Activated CD4-positive, alpha-beta T cell treated with anti-CD3 and anti-CD28 coated beads for 36 hours (primary cell): Measurements from ENCODE around the gene CLEC11A. TPM values are rescaled to one million over a fixed set of nuclear protein-coding genes. Genes with fewer than 3 reads are reported as not detected.

Experiments
- ATAC-seq: fragments of 200-7000 bp; cut with Tn5 transposase; one replicate; pipeline ENCODE4 v1.10.0; 2021; ENCODE audit warnings: mild to moderate bottlenecking, moderate library complexity
- CTCF ChIA-PET: fragments of 350-600 bp; sonication (Branson Sonifier 250); formaldehyde crosslinking; loops from one replicate; lab custom pipeline; 2021; ENCODE audit warnings: antibody characterized with exemption; lab: Charles Lee
- POLR2A ChIA-PET: fragments of 350-600 bp; sonication (Branson Sonifier 250); formaldehyde crosslinking; loops from one replicate; lab custom pipeline; 2021; ENCODE audit warnings: antibody characterized with exemption, inconsistent platforms; lab: Charles Lee
- DNase-seq: peaks from one replicate; pipeline ENCODE4 v3.0.0-alpha.2; 2020
- H3K27ac Mint-ChIP-seq: one replicate; pipeline ENCODE4 v1.8.0; 2021; ENCODE audit warnings: mixed read lengths
- H3K27me3 Mint-ChIP-seq: one replicate; pipeline ENCODE4 v1.8.0; 2021; ENCODE audit warnings: mixed read lengths
- H3K36me3 Mint-ChIP-seq: one replicate; pipeline ENCODE4 v1.8.0; 2021; ENCODE audit warnings: low read depth, mixed read lengths
- H3K4me1 Mint-ChIP-seq: one replicate; pipeline ENCODE4 v1.8.0; 2021; ENCODE audit warnings: mixed read lengths
- H3K4me3 Mint-ChIP-seq: one replicate; pipeline ENCODE4 v1.8.0; 2021; ENCODE audit warnings: mild to moderate bottlenecking, moderate library complexity, mixed read lengths
- H3K9me3 Mint-ChIP-seq: one replicate; pipeline ENCODE4 v1.8.0; 2021; ENCODE audit warnings: low read depth, mixed read lengths
- intact Hi-C, 2 experiments: fragments of 100-400 bp; cut with DNase I in 1 of 2; cut with micrococcal nuclease in 1 of 2; formaldehyde crosslinking; loops; one replicate each; pipeline versions ENCODE4 v1.14.2 to v1.15.1; 2022 to 2024; cut with DNase I, micrococcal nuclease
- total RNA-seq, 2 experiments: library from RNA; stranded (reverse); gene quantifications; one replicate each; pipeline ENCODE4 v1.2.3, GENCODE V29; 2021

Gene CLEC11A
- total RNA-seq, 2 experiments from 2014 or later, result 0.64 to 1.0 TPM

DNA sequence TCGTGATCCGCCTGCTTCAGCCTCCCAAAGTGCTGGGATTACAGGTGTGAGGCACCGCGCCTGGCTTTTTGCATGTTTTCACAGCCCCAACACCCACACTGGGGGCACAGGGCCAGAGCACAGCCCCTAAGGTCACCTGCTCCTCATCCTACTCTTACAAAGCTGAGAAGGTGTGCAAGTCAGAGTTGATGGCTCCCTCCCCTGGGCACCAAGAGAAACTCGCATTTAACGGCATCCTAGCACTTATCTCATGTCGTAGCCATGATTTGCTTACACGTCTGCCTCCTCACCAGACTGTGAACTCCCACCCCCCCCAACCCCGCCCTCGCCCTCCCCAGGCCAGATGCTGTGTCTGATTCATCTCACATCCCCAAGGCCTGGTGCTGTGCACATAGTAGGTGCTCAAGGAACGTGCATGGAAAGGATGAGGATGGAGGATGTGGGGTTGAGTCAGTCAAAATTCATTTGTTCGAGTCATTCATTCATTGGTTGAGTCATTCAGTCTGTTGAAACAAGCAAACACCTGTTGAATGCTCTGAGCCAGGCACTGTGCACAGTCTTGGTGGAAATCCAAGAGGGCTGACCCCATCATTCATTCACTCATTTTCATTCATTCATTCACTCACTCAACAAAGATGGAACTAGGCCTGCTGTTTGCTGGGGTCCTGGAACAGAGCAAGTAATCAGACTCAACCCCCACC, 14.8 kb upstream of the CLEC11A start:
- ChIA-PET CTCF (no interaction called here), POLR2A (interaction anchor here (0.6 kb wide), 1 partner anchor 14 kb away, joined by 5 read pairs; no protein-coding TSS in a partner anchor)
- no peak overlapping the region for H3K27ac Mint-ChIP-seq
- H3K4me3 Mint-ChIP-seq, result no peak overlapping the region
- H3K36me3 Mint-ChIP-seq, result no peaks in the 10 kb centered on the region
- no peaks in the 10 kb centered on the region for H3K9me3 Mint-ChIP-seq
- intact Hi-C loops, result no loop called here
- peaks cover 5% of the 10 kb centered on the region for H3K4me1 Mint-ChIP-seq
- DNase-seq, result no peak
- no peak for ATAC-seq
- peaks cover 33% of the 10 kb centered on the region for H3K27me3 Mint-ChIP-seq

DNA sequence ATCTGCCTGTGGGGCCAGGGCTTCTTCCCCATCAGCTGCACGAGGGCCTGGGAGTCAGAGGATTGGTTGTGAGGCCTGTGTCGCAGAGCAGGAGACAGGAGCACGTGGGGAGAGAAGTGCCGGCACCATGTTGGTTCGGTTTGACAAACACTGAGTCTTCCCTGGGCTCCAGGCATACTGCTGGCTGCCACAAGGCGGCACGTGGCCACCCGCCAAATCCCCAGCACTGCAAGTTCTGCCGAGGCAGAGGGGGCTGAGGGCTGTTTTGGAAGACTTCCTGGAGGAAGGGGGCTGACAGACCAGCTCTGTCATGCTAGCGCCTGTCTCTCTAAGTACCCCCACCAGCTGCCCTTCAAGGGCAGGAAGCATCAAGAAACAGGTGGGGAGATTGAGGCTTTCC, 13.1 kb upstream of the CLEC11A start:
- H3K9me3 Mint-ChIP-seq, result no peaks in the 10 kb centered on the region
- H3K4me1 Mint-ChIP-seq, result peaks cover 5% of the 10 kb centered on the region
- DNase-seq (no peak), ATAC-seq (no peak)
- ChIA-PET POLR2A (no interaction called here), CTCF (interaction anchor here (0.6 to 1.1 kb wide), 3 partner anchors 11 to 93 kb away, joined by 3 read pairs; no protein-coding TSS in a partner anchor)
- H3K36me3 Mint-ChIP-seq, result no peaks in the 10 kb centered on the region
- H3K27me3 Mint-ChIP-seq, result peaks cover 39% of the 10 kb centered on the region
- H3K4me3 Mint-ChIP-seq, result no peak overlapping the region
- intact Hi-C loops, result no loop called here
- H3K27ac Mint-ChIP-seq, result no peak overlapping the region

DNA sequence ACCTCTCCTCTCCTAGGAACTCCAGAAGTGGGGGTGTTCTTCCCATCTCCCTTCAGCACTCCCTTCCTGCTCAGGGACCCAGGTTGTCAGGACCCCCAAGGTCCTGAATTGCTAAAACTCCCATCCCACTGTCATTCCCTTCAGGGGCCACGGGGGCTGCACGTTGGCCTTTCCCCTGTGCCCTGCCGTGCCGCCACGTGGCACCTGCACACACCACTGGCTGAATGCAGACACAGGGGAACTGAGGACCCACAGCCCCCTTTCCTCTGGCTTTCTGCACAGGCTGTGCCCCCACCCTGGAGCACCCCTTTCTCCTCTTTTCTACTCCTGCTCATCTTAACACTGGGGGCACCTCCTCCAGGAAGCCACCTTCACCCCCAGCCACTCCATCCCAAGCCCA, 12.6 kb upstream of the CLEC11A start:
- no peak for DNase-seq
- Mint-ChIP-seq H3K4me1 (peaks cover 5% of the 10 kb centered on the region), H3K36me3 (no peaks in the 10 kb centered on the region), H3K27me3 (peaks cover 37% of the 10 kb centered on the region), H3K27ac (no peak overlapping the region), H3K9me3 (no peaks in the 10 kb centered on the region), H3K4me3 (no peak overlapping the region)
- POLR2A ChIA-PET, result no interaction called here
- CTCF ChIA-PET, result interaction anchor here (1.0 to 1.1 kb wide), 3 partner anchors 10 to 311 kb away, joined by 3 read pairs; no protein-coding TSS in a partner anchor
- intact Hi-C loops, result no loop called here
- ATAC-seq, result no peak

DNA sequence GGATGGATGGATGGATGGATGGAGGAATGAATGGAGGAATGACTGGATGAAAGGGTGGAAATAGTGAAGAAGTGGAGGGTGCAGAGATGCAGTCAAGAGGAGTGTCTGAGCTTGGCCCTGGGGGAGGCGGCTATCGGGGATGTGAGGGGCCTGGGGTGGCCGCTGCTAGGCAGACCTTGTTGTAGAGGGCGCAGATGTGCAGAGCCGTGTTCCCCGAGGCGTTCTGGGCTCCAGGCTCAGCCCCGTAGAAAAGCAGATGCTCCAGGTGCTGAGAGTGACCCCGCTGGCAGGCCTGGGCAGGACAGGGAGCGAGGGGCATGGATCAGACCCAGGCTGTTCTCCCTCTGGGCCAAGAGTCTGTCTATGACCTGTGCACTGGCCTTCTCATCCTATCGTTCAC, 12.0 kb upstream of the CLEC11A start:
- Mint-ChIP-seq H3K27me3 (peaks cover 39% of the 10 kb centered on the region), H3K4me3 (no peak overlapping the region), H3K27ac (no peak overlapping the region), H3K9me3 (no peaks in the 10 kb centered on the region), H3K4me1 (peaks cover 5% of the 10 kb centered on the region), H3K36me3 (no peaks in the 10 kb centered on the region)
- CTCF ChIA-PET, result interaction anchor here (1.0 kb wide), 1 partner anchor 310 kb away, joined by 3 read pairs; no protein-coding TSS in a partner anchor
- ATAC-seq, result no peak
- intact Hi-C loops, result no loop called here
- POLR2A ChIA-PET, result no interaction called here
- DNase-seq, result no peak

DNA sequence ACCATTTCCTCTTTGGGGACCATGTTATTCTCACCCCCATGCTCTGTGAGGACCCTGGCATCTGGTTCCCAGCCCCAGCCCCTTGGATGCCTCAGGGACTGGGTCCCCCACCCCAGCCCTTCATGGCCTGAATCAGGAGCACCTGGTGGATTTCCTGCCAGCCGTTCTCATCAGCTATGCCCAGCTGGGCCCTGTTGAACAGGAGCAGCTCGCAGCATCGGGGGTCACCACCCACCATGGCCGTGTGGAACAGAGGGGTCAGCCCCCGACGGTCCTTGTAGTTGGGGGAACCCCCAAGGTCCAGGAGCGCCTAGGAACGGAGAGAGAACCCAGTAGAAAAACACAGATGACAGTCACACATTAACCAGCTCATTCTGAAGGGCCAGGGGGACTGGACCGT, 11.4 kb upstream of the CLEC11A start:
- POLR2A ChIA-PET, result no interaction called here
- ATAC-seq (no peak), DNase-seq (no peak)
- CTCF ChIA-PET, result no interaction called here
- Mint-ChIP-seq H3K27ac (no peak overlapping the region), H3K4me1 (peaks cover 5% of the 10 kb centered on the region), H3K9me3 (no peaks in the 10 kb centered on the region), H3K36me3 (no peaks in the 10 kb centered on the region), H3K4me3 (no peak overlapping the region), H3K27me3 (peaks cover 39% of the 10 kb centered on the region)
- intact Hi-C loops, result no loop called here

DNA sequence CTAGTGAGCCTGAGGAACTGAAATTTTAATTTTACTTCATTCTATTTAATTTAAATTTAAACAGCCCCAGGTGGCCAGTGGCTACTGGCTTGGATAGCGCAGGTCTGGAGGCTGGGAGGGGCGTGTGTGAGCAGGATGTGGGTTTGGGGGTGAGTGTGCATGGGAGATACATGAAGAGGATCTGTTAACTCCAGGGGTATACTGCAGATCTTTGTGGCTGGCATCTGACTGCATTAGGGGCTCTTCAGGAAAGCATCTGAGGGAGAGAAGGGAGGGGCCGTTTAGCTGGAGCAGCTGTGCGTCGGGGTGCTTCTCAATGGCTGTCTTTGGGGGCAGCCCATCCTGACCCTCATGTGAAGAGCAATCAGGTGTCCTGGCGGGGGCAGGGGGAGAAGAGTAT, 10.3 kb upstream of the CLEC11A start:
- no peak for ATAC-seq
- intact Hi-C loops, result no loop called here
- peaks cover 48% of the 10 kb centered on the region for H3K27me3 Mint-ChIP-seq
- ChIA-PET POLR2A (no interaction called here), CTCF (interaction anchor here (0.7 kb wide), 1 partner anchor 22 kb away, joined by 3 read pairs; no protein-coding TSS in a partner anchor)
- H3K9me3 Mint-ChIP-seq, result no peaks in the 10 kb centered on the region
- no peak for DNase-seq
- H3K27ac Mint-ChIP-seq, result no peak overlapping the region
- no peak overlapping the region for H3K4me3 Mint-ChIP-seq
- H3K4me1 Mint-ChIP-seq, result peaks cover 5% of the 10 kb centered on the region
- no peaks in the 10 kb centered on the region for H3K36me3 Mint-ChIP-seq

DNA sequence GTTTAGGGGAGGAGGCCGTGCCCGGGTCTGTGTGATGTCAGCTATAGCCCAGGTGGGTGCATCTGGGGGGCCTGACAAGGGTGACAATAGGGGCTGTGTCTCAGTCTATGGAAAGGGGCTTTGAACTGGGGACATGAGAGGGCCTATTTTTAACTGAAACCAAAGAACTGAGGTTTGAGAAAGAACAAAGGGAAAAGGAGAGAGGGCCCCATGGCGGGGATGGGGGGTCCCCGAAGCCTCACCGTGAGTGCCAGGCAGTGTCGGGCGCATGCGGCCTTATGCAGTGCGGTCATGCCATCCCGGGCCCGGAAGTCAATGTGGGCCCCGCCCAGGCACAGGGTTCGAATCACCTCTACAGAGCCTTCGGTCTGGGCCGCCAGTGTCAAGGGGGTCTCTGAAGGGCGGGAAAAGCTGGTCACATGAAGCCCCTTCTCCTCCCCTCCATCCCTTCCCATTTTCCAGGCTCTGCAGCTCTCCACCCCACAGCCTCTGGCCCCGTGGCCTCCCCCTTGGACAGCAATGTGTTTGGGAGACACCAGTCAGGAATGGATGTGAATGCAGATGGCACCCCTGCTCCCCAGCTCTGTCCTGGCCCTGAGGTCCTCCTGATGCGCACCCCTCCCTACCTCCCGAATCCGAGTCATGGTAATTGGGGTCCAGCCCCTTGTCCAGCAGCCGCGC, 9.5 kb upstream of the CLEC11A start:
- intact Hi-C loops, result no loop called here
- POLR2A ChIA-PET, result interaction anchor here (0.7 kb wide), 1 partner anchor 19 kb away, joined by 3 read pairs; no protein-coding TSS in a partner anchor
- Mint-ChIP-seq H3K9me3 (no peaks in the 10 kb centered on the region), H3K36me3 (no peaks in the 10 kb centered on the region), H3K27ac (no peak overlapping the region), H3K27me3 (peaks cover 48% of the 10 kb centered on the region), H3K4me1 (peaks cover 5% of the 10 kb centered on the region), H3K4me3 (no peak overlapping the region)
- ATAC-seq, result no peak
- CTCF ChIA-PET, result interaction anchor here (0.7 to 1.0 kb wide), 4 partner anchors 9 to 208 kb away, joined by 3 read pairs; partner anchors contain the start of gene CLEC11A
- no peak for DNase-seq

DNA sequence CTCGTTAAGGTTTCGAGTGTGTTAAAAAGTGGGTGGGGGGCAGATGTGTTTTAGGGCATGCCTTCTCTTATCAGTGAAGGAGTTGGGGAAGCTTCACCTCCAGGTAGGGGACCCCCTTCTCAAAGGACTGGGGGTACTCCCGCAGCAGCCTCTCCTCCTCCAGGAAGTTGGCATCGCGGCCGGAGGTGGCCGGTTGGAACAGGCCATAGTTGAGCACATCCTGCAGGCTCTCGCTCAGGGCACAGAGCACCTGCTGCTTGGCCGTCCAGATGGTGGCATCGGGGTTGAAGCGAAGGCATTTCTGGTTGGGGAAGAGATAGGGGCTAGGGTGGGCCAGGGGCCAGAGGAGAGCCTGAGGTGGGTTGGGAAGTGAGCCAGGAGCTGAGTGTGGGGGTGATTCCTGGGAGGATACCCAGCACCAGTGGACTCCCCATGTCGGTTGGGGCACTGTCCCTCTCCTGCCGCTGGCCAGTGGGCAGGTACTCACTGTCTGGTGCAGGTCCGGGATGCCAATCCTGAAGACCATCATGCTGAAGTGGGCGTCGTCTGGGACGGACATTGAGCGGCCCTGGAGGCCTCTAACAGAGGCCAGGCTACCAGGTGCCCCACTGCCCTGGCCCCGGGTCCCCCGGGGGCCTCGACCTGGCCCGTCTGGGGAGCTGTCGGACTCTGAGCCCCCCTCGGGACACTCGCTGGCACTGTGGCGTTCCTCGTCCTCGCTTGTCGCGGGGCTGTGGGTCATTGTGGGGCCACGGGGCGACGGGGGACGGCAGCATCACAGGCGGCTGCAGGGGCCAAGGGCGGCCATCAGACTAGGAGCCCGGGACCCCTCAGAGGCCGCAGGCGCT, 6.8 kb upstream of the CLEC11A start:
- DNase-seq (no peak), ATAC-seq (no peak)
- POLR2A ChIA-PET, result no interaction called here
- Mint-ChIP-seq H3K9me3 (no peaks in the 10 kb centered on the region), H3K4me3 (no peak overlapping the region), H3K27ac (no peak overlapping the region), H3K36me3 (no peaks in the 10 kb centered on the region), H3K4me1 (peaks cover 7% of the 10 kb centered on the region), H3K27me3 (peaks cover 53% of the 10 kb centered on the region)
- intact Hi-C loops, result no loop called here
- CTCF ChIA-PET, result interaction anchor here (0.6 to 1.1 kb wide), 3 partner anchors 47 to 160 kb away, joined by 3 to 5 read pairs (median 3); no protein-coding TSS in a partner anchor

DNA sequence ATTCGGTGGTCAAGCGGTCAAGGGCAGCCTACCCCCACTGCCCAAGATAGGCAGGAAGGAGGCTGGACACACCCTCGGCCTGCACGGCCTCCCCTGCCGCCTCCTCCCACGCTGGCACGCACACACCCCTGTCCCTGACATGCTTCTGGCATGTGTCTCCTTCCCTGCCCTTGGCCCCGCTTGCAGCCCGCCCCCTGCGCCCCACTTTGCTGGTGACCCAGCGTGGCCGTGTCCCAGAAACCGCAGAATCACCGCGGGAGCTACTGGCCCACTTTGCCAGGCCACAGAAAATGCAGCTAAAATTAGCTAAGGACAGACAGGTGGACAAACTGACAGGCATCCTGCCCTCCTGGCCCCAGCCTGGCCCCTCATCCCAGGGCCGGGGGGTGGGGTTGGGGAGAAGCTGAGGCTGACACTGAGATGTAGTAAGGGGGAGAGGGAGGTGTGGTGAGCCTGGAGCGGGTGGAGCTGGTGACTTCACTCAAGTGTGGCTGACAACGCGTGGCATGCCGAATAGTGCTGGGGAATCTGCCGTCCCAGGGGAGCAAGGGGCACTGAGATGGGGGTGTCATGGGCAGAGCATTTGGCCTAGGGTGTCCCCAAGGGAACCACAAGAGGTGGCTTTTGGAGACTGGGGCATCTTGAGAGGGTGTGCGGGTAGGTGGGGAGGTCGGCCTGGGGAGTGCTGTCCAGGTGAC, 6.0 kb upstream of the CLEC11A start:
- H3K27me3 Mint-ChIP-seq, result peaks cover 55% of the 10 kb centered on the region
- peaks cover 7% of the 10 kb centered on the region for H3K4me1 Mint-ChIP-seq
- POLR2A ChIA-PET, result no interaction called here
- intact Hi-C loops, result no loop called here
- CTCF ChIA-PET, result interaction anchor here (1.1 kb wide), 1 partner anchor 161 kb away, joined by 3 read pairs; no protein-coding TSS in a partner anchor
- ATAC-seq (no peak), DNase-seq (no peak)
- no peaks in the 10 kb centered on the region for H3K36me3 Mint-ChIP-seq
- H3K27ac Mint-ChIP-seq, result no peak overlapping the region
- no peak overlapping the region for H3K4me3 Mint-ChIP-seq
- no peaks in the 10 kb centered on the region for H3K9me3 Mint-ChIP-seq

DNA sequence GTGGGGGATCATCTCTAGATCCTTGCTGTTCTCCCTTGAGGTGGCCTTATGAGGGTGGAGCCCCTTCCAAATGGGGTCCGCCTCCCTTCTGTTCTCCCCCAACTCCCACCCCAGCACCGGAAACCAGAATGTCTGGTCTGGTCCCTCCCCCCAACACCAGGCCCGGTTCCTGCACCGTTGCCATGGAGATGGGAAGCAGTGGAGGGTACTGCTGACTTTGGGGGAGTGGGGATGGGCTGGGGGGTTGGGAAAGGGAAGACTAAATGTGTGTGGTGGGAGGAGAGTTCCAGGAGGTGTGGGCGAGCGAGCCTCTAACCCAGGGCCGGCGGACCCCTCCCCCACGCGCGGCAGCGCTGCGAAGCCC, 5.3 kb upstream of the CLEC11A start:
- H3K4me3 Mint-ChIP-seq, result no peak overlapping the region
- no peak for ATAC-seq

More for the DNA sequence above, 5.3 kb upstream of the CLEC11A start:
- Mint-ChIP-seq H3K9me3 (no peaks in the 10 kb centered on the region), H3K27me3 (peaks cover 55% of the 10 kb centered on the region), H3K27ac (no peak overlapping the region), H3K36me3 (no peaks in the 10 kb centered on the region), H3K4me1 (peaks cover 6% of the 10 kb centered on the region)
- DNase-seq, result no peak
- intact Hi-C loops, result no loop called here
- CTCF ChIA-PET, result interaction anchor here (1.1 kb wide), 1 partner anchor 162 kb away, joined by 3 read pairs; no protein-coding TSS in a partner anchor
- POLR2A ChIA-PET, result no interaction called here
